RKO (cell line): ENCODE measurements around the gene RBM8A.
A peak's percentile ranks its signal among the peaks of the same experiment; 100 is the strongest.

Experiments
- DNase-seq: peaks from one replicate; pipeline ENCODE4 v3.0.0-alpha.2; 2016; ENCODE audit warnings: low spot score

Gene RBM8A

DNA sequence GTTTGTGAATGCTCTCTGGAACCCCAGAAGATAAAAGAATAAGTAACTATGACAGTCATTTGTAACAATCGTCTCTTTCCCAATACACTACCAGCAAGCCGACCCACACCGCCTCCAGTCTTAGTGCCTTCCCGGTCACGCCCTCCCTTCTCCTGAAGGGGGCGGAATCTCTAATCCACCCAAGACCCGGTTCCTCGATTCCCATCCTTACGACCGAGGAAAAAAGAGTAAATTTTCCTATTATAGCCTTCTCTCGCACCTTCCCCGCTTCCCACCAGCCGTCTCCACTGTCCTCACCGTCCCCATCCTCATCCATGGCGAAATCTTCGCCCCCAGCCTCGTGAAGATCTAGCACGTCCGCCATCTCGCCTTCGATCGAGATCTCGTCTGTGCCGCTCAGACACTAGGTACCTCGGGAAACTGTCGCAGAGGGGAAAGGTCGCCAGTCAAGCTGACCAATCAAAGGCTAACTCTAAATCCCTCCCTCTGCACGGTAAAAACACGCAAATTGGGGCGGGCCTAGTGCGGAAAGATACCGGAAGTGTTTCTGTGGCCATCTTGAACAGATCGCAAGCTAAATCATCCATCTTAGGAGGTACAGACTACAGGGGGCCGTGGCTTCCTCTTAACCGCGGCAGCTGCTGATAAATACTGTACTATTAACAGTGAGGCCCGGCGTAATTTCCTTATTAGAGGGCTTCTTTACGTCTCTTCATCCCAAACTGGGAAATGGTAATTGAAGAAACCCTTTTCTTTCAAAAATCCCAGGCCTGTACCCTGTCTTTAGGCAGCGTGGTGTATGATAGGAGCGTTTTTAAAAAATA is at the start of gene RBM8A:
Gene RBM8A (minus strand): TSS at position 422 of the 824 bp plus-strand sequence. CDS start 58 bp downstream, at position 364.
- peak; percentile 99 for DNase-seq

DNA sequence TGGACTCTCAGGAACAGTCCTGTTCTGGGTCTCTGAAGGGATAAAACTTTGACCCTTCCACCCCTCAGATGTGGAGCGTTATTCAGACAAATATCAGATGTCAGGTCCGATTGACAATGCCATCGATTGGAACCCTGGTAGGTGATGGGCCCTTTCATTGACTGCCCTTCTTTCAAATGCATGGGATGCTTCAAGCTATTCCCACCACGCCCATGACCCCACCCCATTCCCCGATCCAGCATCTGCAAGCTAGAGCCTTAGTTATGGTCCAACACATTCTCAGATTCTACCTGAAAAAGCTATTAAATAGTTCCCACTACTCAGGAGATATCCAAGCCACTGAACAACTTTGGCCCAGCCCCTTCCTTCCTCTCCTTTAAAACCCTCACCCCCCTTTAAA is 49.7 kb upstream of the RBM8A start:
- no peak for DNase-seq

- no peak for DNase-seq
Measured at GRCh38 chr1:145975216-145975615, 47.9 kb upstream of the RBM8A start.

DNA sequence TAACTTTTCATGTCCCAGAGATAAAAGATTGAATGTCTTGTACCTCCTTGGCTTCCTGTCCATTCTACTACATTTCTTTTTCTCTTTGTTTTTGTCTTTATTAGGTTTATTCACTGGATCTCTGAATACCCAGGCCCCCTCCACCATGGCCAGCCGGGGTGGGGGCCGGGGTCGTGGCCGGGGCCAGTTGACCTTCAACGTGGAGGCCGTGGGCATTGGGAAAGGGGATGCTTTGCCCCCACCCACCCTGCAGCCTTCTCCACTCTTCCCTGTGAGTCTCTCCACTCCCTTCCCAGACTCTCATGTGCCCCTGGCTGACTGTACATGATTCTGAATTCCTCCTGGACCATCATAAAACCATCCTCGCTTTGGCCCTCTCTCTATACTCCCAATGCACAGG is 47.4 kb upstream of the RBM8A start:
- no peak for DNase-seq

- DNase-seq: no peak
Measured at GRCh38 chr1:145972580-145972979, 45.3 kb upstream of the RBM8A start.

DNA sequence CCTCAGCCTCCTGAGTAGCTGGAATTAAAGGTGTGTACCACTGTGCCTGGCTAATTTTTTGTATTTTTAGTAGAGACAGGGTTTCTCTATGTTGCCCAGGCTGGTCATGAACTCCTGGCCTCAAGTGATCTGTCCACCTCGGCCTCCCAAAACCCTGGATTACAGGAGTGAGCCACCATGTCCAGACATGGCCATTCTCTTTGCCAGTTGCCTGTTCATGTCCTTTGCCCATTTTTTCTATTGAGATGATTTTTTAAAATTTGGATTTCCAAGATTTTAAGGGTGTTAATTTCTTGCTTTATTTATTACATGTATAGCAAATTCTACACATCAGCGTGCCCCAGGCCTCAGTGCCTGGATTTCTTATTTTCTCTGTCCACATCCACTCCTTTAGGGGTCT is 40.0 kb upstream of the RBM8A start:
- no peak for DNase-seq

GRCh38 chr1:145965119-145965744 is 37.9 kb upstream of the RBM8A start:
- no peak for DNase-seq

DNA sequence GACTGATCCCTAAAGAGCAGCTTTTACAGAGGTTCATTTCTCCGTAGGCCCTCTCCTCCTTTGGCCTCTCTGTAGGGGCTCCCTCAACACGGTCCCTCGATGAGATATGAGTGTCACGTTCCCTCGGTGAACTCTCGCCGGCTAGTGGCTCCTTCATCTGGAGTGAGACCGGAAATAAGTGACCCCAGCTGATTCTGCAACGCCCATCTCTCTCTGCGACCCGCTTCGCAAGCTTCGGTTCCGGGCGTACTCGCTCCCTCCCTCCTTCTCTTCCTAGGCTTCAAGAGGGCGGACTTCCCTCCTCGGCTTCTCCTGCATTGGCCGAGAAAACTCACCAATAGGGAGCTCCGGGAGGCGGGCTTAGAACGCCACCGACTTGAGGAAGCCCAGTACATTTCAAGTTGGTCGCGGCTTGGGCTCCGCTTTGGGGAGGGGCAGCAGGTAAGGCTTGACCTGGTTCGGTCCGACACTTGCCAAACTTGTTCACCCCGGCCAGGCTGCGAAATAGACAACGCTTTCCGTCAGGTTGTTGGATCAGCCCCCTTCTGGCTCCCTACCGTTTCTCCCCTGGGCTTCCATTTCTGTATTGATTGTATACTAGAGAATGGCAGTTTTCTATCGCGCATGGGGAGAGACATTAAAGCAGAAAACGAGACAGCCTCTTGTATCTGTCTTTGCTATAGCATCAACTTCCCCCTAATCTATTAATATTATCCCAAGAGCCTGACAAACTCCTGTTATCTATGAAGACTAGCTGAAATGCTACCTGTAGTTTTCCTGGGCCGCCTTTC is 37.2 kb upstream of the RBM8A start, which contains the start of the genes ANKRD34A and POLR3GL:
Gene ANKRD34A (minus strand): TSS at position 248 of the 791 bp plus-strand sequence. CDS start 2,816 bp downstream, outside the sequence.
Gene POLR3GL (plus strand): TSS at position 363 of the 791 bp plus-strand sequence. CDS start 10,176 bp downstream, outside the sequence.
- DNase-seq: peak; percentile 96

DNA sequence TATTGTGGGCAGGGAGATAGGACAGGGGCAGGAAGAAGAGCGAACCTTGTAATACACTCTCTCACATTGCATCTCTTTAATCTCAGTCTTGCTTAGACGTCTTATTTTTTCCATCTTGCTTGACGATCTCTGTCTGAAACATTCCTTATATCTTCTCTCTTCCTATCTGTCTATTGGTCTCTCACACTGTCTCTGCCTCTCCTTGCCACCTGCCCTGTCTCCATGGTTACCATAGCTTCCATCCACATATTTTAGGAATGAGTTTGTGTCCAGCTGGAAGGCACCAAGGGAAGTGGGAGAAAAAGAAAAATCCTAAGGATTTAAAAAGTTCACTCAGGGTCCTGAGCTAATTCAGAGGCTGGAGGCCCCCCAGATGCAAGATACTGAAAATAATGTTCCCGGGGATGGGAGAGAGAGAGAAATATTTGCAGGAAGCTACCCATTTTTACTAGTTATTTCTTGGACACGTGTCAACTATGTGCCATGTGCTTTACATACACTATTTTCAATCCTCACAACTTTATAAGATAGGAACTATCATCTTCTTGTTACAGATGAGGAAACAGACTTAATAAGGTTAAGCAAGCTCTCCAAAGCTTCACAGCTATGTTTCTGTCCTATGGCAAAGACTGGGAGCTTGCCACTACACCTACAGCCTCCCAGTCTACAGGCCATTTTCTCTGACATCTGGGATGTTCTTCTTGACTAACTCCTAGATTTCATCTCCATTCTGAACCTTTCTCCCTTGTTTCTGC is 36.2 kb upstream of the RBM8A start:
- peak; percentile 82 for DNase-seq

- DNase-seq: peak; percentile 54
Measured at GRCh38 chr1:145962157-145963102, 35.1 kb upstream of the RBM8A start.

GRCh38 chr1:145961425-145962156 is 34.3 kb upstream of the RBM8A start:
- no peak for DNase-seq

- no peak for DNase-seq
Measured at GRCh38 chr1:145961109-145961424, 33.8 kb upstream of the RBM8A start.

DNA sequence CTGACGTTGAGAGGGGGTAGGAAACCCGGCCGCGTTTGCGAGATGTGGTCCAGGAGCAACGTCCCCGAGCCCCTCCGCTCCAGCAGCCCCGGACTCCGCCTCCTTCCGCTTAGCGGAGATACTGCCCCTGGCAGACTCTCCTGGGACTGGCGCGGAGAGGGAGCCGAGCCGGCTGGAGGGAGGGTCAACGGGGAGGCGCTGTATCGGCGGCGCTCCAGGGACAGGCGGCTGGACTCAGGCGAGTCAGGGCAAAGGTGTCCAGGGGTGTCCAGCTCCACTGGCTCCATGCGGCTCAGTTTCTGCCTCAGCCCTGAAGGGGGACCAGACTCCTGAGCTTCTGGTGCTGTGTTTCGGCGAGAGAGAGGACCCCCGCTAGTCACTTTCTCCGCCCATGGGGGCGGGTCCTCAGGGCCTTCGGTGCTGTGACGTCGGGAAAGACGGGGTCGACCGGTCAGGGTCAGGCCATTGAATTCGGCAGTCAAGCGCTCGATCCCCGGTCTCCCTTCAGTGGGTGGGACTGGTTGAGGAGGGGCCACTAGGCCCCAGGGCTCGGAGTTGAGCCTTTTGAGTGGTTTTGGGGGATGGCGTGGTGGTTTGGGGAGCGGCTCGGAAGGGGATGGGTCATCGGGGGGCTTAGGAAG is 33.3 kb upstream of the RBM8A start:
- no peak for DNase-seq

DNA sequence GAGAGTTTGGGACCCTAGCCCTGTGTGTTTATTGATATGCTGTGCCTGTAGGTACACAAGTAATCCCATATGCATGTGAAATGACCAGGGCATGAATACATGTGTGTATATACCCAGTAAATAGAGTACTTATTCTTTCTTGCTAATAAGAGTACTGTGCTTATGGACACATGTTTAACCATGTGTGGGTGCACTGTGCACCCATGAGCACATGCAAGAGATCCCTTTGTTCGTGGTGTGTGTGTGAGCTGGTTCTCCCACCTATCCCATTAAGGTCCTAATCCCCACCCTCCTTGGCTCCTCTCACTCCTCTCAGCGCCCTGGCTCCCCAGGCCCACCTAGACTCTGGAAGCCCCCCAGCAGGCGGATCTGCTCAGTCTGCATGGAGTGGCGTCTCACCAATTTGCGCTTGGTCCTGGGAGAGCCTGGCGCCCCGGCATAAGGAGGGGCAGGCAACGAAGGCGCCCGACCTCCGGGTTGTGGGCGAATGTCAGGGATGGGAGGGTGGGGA is 32.7 kb upstream of the RBM8A start:
- no peak for DNase-seq

- DNase-seq: no peak
Measured at GRCh38 chr1:145959333-145959732, 32.0 kb upstream of the RBM8A start.

DNA sequence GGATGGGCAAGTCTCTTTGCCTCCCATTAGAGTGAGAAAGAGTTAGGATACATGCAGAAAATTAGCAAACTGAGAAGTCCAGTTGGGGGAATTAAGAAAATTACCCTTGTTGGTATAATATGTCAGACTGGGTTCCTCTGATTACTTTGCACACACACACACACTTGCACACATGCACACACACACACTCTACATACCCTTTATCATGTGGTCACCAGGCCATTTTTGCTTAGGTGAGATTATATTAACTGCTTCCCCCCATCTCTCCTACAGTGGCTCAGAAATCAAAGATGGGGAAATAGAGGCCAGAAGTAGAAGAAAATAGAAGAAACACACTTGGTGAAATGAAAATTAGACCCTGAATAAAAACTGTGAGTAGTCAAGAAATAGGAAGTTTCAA is 31.4 kb upstream of the RBM8A start:
- no peak for DNase-seq

DNA sequence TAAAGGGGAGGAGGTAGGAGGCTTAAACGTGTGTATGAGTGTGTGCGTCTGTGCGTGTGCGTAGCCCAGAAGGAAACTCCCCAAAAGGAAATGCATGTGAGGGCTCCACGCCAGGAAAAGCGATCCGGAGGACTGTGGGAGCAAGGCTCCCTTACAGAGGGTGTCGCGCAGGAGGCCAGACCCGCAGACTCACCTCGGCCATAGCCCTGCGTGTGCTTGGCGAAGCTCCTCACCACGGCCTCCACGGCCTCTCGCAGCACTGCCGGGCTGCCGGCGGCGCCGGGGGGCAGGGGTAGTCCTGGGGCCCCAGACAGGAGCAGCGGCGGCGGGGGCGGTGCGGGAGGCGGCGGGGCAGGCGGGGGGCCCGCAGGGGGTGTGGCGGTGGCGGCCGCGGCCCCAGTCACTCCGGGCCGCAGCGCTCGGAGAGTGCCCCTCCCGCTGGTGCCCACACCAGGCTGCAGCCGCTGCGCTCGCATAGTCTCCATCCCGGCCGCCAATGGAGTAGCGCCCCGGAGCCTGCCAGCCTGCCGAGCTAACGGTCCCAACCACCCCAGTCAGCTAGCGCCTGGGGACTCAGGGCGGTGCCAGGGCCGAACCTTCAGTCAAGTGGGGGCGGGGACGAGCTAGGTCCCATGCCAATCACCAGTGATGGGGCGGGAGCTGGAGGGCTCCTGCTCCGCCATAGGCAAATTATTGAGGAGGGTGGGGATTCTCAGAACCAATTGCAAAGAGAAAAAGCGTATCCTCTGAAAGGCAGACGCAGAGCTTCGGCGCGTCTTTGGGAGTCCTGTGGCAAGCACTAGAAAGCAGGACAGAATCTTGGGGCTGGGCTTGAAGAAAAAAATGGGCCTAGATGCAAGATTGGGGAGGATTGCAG is 30.4 kb upstream of the RBM8A start, which contains the start of gene LIX1L:
Gene LIX1L (minus strand): TSS at position 575 of the 877 bp plus-strand sequence. CDS start 90 bp downstream, at position 485.
- peak; percentile 98 for DNase-seq
